ENCODE data around the gene C1QBP.

DNA sequence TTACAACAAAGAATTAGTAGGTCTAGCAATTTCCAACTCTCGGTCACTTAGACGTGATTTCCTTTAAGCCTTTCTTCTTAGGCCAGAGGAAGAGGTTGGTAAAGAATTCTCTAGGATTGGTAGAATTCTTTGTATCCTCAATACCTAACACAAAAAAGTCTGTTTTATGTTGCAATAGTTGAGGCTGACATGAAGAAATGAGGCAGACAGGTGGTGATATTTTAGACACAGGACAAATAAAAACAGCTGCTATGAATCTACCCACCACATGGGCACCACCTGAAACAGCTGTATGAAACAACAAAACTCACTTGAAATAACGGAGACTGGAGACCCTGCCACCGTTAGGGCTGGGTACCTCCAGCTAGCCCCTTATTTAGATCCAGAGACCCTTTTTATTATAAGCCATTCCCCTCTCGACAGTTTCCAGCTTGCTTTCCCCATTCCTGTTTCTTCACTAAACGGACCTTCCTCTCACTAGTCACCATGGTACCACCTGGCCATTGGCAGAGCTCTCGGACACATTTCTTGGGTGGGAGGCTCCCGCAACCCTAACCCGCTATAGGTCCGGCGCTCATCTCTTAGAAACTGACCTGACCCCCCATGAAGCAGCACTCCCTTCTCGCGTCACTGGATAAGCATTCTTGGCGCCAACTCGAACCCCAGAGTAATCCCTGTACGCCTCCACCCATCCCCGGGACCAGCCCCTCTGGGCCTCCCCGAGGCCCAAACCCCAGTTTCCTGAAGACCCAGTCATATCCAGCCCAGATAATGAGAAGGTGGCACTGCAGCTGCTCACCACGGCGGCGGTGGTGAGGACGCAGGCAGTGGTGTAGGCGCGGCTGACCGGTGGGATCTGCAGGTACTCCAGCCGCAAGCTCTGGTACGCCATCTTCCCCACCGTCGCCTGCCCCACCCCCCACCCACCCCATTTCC is 46.6 kb upstream of the C1QBP start, which contains the start of gene DERL2:
- TF ChIP-seq, protein P1, sequence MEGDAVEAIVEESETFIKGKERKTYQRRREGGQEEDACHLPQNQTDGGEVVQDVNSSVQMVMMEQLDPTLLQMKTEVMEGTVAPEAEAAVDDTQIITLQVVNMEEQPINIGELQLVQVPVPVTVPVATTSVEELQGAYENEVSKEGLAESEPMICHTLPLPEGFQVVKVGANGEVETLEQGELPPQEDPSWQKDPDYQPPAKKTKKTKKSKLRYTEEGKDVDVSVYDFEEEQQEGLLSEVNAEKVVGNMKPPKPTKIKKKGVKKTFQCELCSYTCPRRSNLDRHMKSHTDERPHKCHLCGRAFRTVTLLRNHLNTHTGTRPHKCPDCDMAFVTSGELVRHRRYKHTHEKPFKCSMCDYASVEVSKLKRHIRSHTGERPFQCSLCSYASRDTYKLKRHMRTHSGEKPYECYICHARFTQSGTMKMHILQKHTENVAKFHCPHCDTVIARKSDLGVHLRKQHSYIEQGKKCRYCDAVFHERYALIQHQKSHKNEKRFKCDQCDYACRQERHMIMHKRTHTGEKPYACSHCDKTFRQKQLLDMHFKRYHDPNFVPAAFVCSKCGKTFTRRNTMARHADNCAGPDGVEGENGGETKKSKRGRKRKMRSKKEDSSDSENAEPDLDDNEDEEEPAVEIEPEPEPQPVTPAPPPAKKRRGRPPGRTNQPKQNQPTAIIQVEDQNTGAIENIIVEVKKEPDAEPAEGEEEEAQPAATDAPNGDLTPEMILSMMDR (IDR thresholded peaks at IDR 0.05; ENCODE audit: low read depth, low read length, missing input control) = no peak
- TF ChIP-seq FOXA1 (IDR thresholded peaks at IDR 0.05) = no peak
